B cell (primary cell): ENCODE data around the gene DEFB123.
"Not testable (repeated sequence)": the region's sequence is repeated elsewhere in the genome, so short reads cannot be mapped to it uniquely, and the experiment has no call there.

ENCODE experiments used
- EZH2 ChIP-seq: IDR thresholded peaks from 2 replicates; pipeline ENCODE4 v1.6.1; 2012; ENCODE audit warnings: borderline replicate concordance, low read depth, mild to moderate bottlenecking, moderate library complexity, low read length; ENCODE audit not compliant: insufficient read depth, poor library complexity, severe bottlenecking
- TF ChIP-seq, protein P1 (sequence below): fragments of 200-600 bp; IDR thresholded peaks from one replicate; pipeline ENCODE4 v1.8.0; 2022; ENCODE audit warnings: antibody characterized with exemption, mild to moderate bottlenecking

- TF ChIP-seq, protein P1, sequence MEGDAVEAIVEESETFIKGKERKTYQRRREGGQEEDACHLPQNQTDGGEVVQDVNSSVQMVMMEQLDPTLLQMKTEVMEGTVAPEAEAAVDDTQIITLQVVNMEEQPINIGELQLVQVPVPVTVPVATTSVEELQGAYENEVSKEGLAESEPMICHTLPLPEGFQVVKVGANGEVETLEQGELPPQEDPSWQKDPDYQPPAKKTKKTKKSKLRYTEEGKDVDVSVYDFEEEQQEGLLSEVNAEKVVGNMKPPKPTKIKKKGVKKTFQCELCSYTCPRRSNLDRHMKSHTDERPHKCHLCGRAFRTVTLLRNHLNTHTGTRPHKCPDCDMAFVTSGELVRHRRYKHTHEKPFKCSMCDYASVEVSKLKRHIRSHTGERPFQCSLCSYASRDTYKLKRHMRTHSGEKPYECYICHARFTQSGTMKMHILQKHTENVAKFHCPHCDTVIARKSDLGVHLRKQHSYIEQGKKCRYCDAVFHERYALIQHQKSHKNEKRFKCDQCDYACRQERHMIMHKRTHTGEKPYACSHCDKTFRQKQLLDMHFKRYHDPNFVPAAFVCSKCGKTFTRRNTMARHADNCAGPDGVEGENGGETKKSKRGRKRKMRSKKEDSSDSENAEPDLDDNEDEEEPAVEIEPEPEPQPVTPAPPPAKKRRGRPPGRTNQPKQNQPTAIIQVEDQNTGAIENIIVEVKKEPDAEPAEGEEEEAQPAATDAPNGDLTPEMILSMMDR = not testable (repeated sequence)
- TF ChIP-seq EZH2 = not testable (repeated sequence)
These were observed 30.5 kb downstream of the DEFB123 start for GRCh38 chr20:31470946-31471345.
